ENCODE data around the gene TMEM150C.

DNA sequence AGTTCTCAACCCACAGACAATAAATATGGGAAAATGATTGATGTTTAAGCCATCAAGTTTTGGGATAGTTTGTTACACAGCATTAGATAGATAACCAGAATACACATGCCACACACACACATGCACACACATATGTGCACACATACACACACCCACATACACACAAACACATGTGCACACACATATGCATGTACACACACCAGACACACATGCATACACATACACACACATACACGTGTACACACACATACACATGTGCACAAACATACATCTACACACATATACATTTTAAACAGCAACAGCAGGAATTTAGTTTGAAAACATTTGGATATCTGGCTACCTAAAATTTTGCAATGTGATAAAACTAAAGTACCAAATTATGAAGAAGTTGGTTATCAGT, 42.7 kb upstream of the TMEM150C start:
- TF ChIP-seq POLR2A (IDR thresholded peaks at IDR 0.05) = no peak
- TF ChIP-seq, protein P1, sequence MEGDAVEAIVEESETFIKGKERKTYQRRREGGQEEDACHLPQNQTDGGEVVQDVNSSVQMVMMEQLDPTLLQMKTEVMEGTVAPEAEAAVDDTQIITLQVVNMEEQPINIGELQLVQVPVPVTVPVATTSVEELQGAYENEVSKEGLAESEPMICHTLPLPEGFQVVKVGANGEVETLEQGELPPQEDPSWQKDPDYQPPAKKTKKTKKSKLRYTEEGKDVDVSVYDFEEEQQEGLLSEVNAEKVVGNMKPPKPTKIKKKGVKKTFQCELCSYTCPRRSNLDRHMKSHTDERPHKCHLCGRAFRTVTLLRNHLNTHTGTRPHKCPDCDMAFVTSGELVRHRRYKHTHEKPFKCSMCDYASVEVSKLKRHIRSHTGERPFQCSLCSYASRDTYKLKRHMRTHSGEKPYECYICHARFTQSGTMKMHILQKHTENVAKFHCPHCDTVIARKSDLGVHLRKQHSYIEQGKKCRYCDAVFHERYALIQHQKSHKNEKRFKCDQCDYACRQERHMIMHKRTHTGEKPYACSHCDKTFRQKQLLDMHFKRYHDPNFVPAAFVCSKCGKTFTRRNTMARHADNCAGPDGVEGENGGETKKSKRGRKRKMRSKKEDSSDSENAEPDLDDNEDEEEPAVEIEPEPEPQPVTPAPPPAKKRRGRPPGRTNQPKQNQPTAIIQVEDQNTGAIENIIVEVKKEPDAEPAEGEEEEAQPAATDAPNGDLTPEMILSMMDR (IDR thresholded peaks at IDR 0.05) = no peak

All from Peyer's patch (tissue), 4 donors.